Measurements from ENCODE around the gene NAA20. TPM values are rescaled to one million over a fixed set of nuclear protein-coding genes. Genes with fewer than 3 reads are reported as not detected.

Gene NAA20
- total RNA-seq, 1 experiment from 2014 or later = 65.6 TPM

- DNase-seq (ENCODE audit: low read depth, low spot score) (no peak), ATAC-seq (no peak)
- Histone ChIP-seq H3K4me3 (ENCODE audit: low read depth in 2 of 2, low read length in 2 of 2) (no peak overlapping the region), H3K9me3 (ENCODE audit: control insufficient read depth, insufficient read depth, low read depth, low read length) (no peaks in the 10 kb centered on the region), H3K27ac (ENCODE audit: low read length) (no peak overlapping the region), H3K27me3 (ENCODE audit: control insufficient read depth, insufficient read depth, low read length) (no peaks in the 10 kb centered on the region), H3K36me3 (ENCODE audit: control insufficient read depth, insufficient read depth, low read length) (peaks cover 38% of the 10 kb centered on the region), H3K4me1 (ENCODE audit: control insufficient read depth, insufficient read depth, low read length) (no peaks in the 10 kb centered on the region)
- ChIA-PET POLR2A (no interaction called here), CTCF (no interaction called here)
- intact Hi-C loops (cut with micrococcal nuclease; ENCODE audit: unreplicated experiment) (no loop called here), in situ Hi-C loops (cut with HindIII; ENCODE audit: low pct_unique_long_range_greater_than_20kb, low sequenced_read_pairs) (no loop called here)
- TF ChIP-seq CTCF (IDR thresholded peaks at IDR 0.05) = no peak
- TF ChIP-seq SIN3A (IDR thresholded peaks at IDR 0.05; ENCODE audit: borderline replicate concordance, insufficient read depth, low read depth, low read length) = no peak
- no peak for TF ChIP-seq REST (IDR thresholded peaks at IDR 0.05; ENCODE audit: insufficient read depth in 1 of 2, low read depth in 2 of 2, low read length in 1 of 2)
- TF ChIP-seq POLR2AphosphoS5 (IDR thresholded peaks at IDR 0.05; ENCODE audit: low read depth, low read length) = no peak
- TF ChIP-seq TCF7L2 (IDR thresholded peaks at IDR 0.05; ENCODE audit: low read depth, low read length) = no peak
- no TSS peak for BruUV-seq (replicated peaks)
These were observed 21.4 kb downstream of the NAA20 start for GRCh38 chr20:20038586-20038985.

- TF ChIP-seq POLR2AphosphoS5 (IDR thresholded peaks at IDR 0.05; ENCODE audit: low read depth, low read length) = no peak
- TF ChIP-seq TCF7L2 (IDR thresholded peaks at IDR 0.05; ENCODE audit: low read depth, low read length) = no peak
- TF ChIP-seq SIN3A (IDR thresholded peaks at IDR 0.05; ENCODE audit: borderline replicate concordance, insufficient read depth, low read depth, low read length) = no peak
- no peak for TF ChIP-seq CTCF (IDR thresholded peaks at IDR 0.05)
- no peak for TF ChIP-seq REST (IDR thresholded peaks at IDR 0.05; ENCODE audit: insufficient read depth in 1 of 2, low read depth in 2 of 2, low read length in 1 of 2)
- Histone ChIP-seq H3K27me3 (ENCODE audit: control insufficient read depth, insufficient read depth, low read length) (no peaks in the 10 kb centered on the region), H3K27ac (ENCODE audit: low read length) (no peak overlapping the region), H3K4me3 (ENCODE audit: low read depth in 2 of 2, low read length in 2 of 2) (no peak overlapping the region), H3K9me3 (ENCODE audit: control insufficient read depth, insufficient read depth, low read depth, low read length) (no peaks in the 10 kb centered on the region), H3K36me3 (ENCODE audit: control insufficient read depth, insufficient read depth, low read length) (peaks cover 34% of the 10 kb centered on the region), H3K4me1 (ENCODE audit: control insufficient read depth, insufficient read depth, low read length) (no peaks in the 10 kb centered on the region)
- CTCF ChIA-PET = no interaction called here
- DNase-seq (ENCODE audit: low read depth, low spot score) = no peak
- POLR2A ChIA-PET = no interaction called here
- BruUV-seq (replicated peaks) = no TSS peak
- intact Hi-C loops (cut with micrococcal nuclease; ENCODE audit: unreplicated experiment) (no loop called here), in situ Hi-C loops (cut with HindIII; ENCODE audit: low pct_unique_long_range_greater_than_20kb, low sequenced_read_pairs) (no loop called here)
- no peak for ATAC-seq
These were observed 22.7 kb downstream of the NAA20 start for GRCh38 chr20:20039752-20040387.
